ENCODE results near the gene TCP11. TPM values are rescaled to one million over a fixed set of nuclear protein-coding genes. Genes with fewer than 3 reads are reported as not detected.

The TCP11 gene
- total RNA-seq, 1 experiment from 2014 or later, result not detected

DNA sequence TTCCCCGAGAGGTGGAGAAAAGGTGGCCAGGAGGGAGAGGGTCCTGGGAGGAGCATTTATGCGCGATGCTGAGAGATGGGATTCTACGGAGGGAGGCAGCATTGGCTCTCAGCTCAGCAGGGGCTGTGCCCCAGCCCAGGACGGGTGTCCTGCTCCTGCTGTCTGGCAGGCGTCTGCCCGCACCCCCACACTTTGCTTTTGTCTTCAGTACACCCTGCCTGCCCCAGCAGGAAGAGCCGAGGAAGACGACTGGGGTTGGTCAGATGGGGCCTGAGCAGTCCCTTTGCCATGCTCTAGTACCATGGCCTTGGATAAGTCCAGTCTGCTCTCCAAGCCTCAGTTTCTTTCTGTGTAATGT, 68.5 kb downstream of the TCP11 start:
- peak overlapping the region in 2 of 3 experiments; percentile 68 to 76; a peak in 3 of 7 replicates for H3K27ac Mint-ChIP-seq

More for the DNA sequence above, 68.5 kb downstream of the TCP11 start:
- TF ChIP-seq, protein P1, sequence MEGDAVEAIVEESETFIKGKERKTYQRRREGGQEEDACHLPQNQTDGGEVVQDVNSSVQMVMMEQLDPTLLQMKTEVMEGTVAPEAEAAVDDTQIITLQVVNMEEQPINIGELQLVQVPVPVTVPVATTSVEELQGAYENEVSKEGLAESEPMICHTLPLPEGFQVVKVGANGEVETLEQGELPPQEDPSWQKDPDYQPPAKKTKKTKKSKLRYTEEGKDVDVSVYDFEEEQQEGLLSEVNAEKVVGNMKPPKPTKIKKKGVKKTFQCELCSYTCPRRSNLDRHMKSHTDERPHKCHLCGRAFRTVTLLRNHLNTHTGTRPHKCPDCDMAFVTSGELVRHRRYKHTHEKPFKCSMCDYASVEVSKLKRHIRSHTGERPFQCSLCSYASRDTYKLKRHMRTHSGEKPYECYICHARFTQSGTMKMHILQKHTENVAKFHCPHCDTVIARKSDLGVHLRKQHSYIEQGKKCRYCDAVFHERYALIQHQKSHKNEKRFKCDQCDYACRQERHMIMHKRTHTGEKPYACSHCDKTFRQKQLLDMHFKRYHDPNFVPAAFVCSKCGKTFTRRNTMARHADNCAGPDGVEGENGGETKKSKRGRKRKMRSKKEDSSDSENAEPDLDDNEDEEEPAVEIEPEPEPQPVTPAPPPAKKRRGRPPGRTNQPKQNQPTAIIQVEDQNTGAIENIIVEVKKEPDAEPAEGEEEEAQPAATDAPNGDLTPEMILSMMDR (conservative IDR thresholded peaks at IDR 0.05), result no peak
- H3K79me2 ChIP-seq (ENCODE audit: insufficient read depth, low read length), result no peaks in the 10 kb centered on the region
- Mint-ChIP-seq H3K27me3 (ENCODE audit: low read depth) (no peaks in the 10 kb centered on the region), H3K9me3 (no peaks in the 10 kb centered on the region), H3K4me3 (no peak overlapping the region), H3K36me3 (ENCODE audit: insufficient read depth in 1 of 3, low read depth in 3 of 3) (peaks cover 5 to 15% (median 6%) of the 10 kb centered on the region in 3 experiments), H3K4me1 (peaks cover 32 to 47% of the 10 kb centered on the region in 2 experiments)
- no peak overlapping the region for H2BK15ac ChIP-seq (ENCODE audit: low read depth, low read length)
- H3K79me1 ChIP-seq (ENCODE audit: insufficient read depth, low read depth, low read length, poor library complexity, severe bottlenecking), result no peaks in the 10 kb centered on the region
- H2AK5ac ChIP-seq (ENCODE audit: insufficient read length, low read length), result no peak overlapping the region
- no peaks in the 10 kb centered on the region for H3K23me2 ChIP-seq (ENCODE audit: insufficient read length, low read depth, low read length, poor library complexity, severe bottlenecking)
- no peak overlapping the region for H2AFZ ChIP-seq (ENCODE audit: low read length)
- H4K91ac ChIP-seq (ENCODE audit: insufficient read length, low read depth, low read length), result no peak overlapping the region
- H3K27me3 ChIP-seq (ENCODE audit: insufficient read depth, low read length), result no peaks in the 10 kb centered on the region
- H4K5ac ChIP-seq (ENCODE audit: insufficient read length, low read depth, low read length), result no peak overlapping the region
- no peak for DNase-seq
- H3K4ac ChIP-seq (ENCODE audit: low read depth, low read length), result no peak overlapping the region
- no peak overlapping the region for H3K23ac ChIP-seq (ENCODE audit: insufficient read length, low read depth, low read length)
- no peak overlapping the region for H3K14ac ChIP-seq (ENCODE audit: insufficient read depth, low read length)
- H3K56ac ChIP-seq (ENCODE audit: insufficient read length, low read depth, low read length), result no peak overlapping the region
- H2BK20ac ChIP-seq (ENCODE audit: low read depth, low read length, poor library complexity, severe bottlenecking), result no peak overlapping the region
- no peaks in the 10 kb centered on the region; the same call in 1 of the 2 replicates for H3K4me1 ChIP-seq (ENCODE audit: insufficient read depth, low read length)
- no peak overlapping the region for H3T11ph ChIP-seq (ENCODE audit: low read length)
- H4K8ac ChIP-seq (replicated peaks; ENCODE audit: insufficient read length, low read depth, low read length), result no peak overlapping the region
- H4K20me1 ChIP-seq (ENCODE audit: control insufficient read depth, insufficient read depth, insufficient read length), result no peaks in the 10 kb centered on the region
- no peaks in the 10 kb centered on the region for H3K9me3 ChIP-seq (ENCODE audit: control insufficient read depth, low read depth, low read length)
- no peak overlapping the region for H3K27ac ChIP-seq (ENCODE audit: insufficient read length, low read depth, low read length)
- H3K18ac ChIP-seq (ENCODE audit: insufficient read length, low read depth, low read length), result no peak overlapping the region
- H3K4me2 ChIP-seq (ENCODE audit: insufficient read depth, insufficient read length, low read length), result no peak overlapping the region
- no peak overlapping the region for H3K9ac ChIP-seq (ENCODE audit: extremely low read depth, insufficient read length, low read length)
- WGBS (ENCODE audit: extremely low coverage, insufficient read length, low lambda C conversion rate), result no CpG with 5 or more reads among the region's 9 CpGs
- H2BK12ac ChIP-seq (ENCODE audit: insufficient read length, low read depth, low read length), result no peak overlapping the region
- H2BK120ac ChIP-seq (ENCODE audit: low read depth, low read length, poor library complexity, severe bottlenecking), result no peak overlapping the region
- H2BK5ac ChIP-seq (ENCODE audit: insufficient read length, low read length), result no peak overlapping the region
